ENCODE measurements around the gene CARS1.

CARS1 gene

GRCh38 chr11:2995893-2996554 lies 61.2 kb downstream of the CARS1 start:
- TF ChIP-seq, protein P1, sequence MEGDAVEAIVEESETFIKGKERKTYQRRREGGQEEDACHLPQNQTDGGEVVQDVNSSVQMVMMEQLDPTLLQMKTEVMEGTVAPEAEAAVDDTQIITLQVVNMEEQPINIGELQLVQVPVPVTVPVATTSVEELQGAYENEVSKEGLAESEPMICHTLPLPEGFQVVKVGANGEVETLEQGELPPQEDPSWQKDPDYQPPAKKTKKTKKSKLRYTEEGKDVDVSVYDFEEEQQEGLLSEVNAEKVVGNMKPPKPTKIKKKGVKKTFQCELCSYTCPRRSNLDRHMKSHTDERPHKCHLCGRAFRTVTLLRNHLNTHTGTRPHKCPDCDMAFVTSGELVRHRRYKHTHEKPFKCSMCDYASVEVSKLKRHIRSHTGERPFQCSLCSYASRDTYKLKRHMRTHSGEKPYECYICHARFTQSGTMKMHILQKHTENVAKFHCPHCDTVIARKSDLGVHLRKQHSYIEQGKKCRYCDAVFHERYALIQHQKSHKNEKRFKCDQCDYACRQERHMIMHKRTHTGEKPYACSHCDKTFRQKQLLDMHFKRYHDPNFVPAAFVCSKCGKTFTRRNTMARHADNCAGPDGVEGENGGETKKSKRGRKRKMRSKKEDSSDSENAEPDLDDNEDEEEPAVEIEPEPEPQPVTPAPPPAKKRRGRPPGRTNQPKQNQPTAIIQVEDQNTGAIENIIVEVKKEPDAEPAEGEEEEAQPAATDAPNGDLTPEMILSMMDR (IDR thresholded peaks at IDR 0.05; ENCODE audit: low read depth, low read length), result no peak
- no peak for DNase-seq (ENCODE audit: low read depth in 2 of 2)
- no peak overlapping the region for H3K4me3 ChIP-seq (replicated peaks in 1 of 2; ENCODE audit: low read depth in 2 of 2, low read length in 2 of 2)

DNA sequence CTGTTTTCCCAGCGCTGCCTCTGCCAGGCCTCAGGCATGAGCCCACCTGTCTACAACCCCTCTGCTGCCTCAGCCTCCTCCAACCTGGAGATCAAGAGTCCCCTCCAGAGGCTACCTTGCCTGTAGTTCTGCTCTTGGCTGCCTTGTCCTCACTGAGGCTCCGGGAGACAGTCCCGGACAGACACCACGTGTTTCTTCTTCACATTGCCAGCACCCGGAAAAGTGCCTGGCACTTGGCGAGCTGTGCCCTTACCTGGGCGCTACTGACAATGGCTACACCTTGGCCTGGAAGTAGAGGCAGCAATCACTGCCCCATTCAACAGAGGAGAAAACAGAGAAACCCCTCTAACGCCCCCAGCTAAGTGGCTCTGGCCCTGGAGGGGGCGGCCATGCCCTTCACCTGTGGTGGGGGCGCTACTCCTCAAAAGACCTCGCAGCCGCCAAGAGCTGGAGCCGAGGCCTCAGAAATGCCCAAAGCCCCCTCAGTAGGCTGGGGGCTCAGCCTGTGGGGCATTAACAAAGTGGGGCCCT lies 62.1 kb downstream of the CARS1 start:
- DNase-seq (ENCODE audit: low read depth in 2 of 2), result no peak
- TF ChIP-seq, protein P1 (IDR thresholded peaks at IDR 0.05; ENCODE audit: low read depth, low read length), result no peak
- no peak overlapping the region for H3K4me3 ChIP-seq (replicated peaks in 1 of 2; ENCODE audit: low read depth in 2 of 2, low read length in 2 of 2)

DNA sequence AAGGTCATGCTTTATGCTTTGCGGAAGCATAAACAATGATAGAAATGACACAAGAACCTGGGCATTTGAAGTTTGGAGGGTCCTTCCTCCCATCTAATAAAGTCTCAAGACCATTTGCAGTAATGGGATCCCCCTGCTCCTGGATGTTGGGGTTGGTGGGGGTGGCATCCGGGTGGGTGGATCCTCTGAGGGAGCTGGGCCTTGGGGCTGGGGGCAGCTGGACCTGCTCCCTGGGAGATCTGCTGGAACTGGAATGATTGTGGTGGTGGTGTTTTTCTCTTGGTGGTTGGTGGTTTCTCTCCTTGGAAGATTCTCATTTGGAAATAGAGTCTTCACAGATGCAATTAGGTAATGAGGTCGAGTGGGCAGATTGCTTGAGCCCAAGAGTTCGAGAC lies 62.9 kb downstream of the CARS1 start:
- DNase-seq (ENCODE audit: low read depth in 2 of 2), result no peak
- no peak overlapping the region for H3K4me3 ChIP-seq (replicated peaks in 1 of 2; ENCODE audit: low read depth in 2 of 2, low read length in 2 of 2)
- TF ChIP-seq, protein P1 (IDR thresholded peaks at IDR 0.05; ENCODE audit: low read depth, low read length), result no peak

- DNase-seq (ENCODE audit: low read depth in 2 of 2), result no peak
- TF ChIP-seq, protein P1 (IDR thresholded peaks at IDR 0.05; ENCODE audit: low read depth, low read length), result no peak
- peak overlapping the region; percentile 71 to 87 for H3K4me3 ChIP-seq (replicated peaks in 1 of 2; ENCODE audit: low read depth in 2 of 2, low read length in 2 of 2)
Measured at GRCh38 chr11:2992997-2993325, 64.3 kb downstream of the CARS1 start.

DNA sequence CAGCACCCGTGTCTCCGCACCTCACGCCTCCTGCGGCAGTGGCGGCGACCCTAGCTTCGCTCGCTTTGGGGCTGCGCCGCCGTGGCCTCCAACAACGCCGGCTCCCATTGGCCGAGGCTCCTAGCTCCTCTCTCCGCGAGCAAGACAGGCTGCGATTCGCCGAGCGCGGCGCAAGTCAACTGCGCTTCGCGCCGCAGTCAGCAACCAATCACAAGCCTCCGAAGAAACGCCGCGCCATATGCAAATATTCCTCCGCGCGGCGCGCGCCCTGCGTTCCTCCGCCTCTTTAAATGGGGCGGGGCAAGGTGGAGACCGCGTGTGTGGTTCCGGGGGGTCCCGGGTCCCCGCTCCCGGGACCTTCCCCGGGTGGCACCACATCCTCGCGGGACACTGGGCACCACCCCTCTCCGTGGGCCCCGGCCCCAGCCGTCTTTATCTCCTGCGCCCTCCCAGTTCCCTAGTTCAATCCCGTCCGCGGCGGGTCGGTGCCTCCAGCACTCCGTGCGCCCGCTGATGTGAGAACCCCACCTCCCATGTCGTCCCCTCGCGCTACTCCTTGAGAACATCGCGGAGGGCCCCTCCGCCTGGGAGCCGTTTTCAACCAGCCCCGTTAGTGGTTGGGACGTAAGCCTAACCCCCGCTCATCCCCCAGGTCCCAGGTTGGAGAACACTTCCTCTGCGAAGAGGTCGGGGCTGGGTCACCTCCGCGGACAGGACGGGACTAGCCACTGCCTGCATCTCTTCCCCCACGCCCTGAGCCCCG lies 64.8 kb downstream of the CARS1 start, which contains the start of gene NAP1L4:
NAP1L4 (minus strand) TSS at position 96 of the 763 bp plus-strand sequence. CDS start 13,109 bp downstream, outside the sequence.
- peak; percentile 97 for DNase-seq (ENCODE audit: low read depth in 2 of 2)

GRCh38 chr11:2991452-2992233 lies 65.6 kb downstream of the CARS1 start:
- TF ChIP-seq, protein P1 (IDR thresholded peaks at IDR 0.05; ENCODE audit: low read depth, low read length), result no peak
- DNase-seq (ENCODE audit: low read depth in 2 of 2), result peak; percentile 48 to 57
- H3K4me3 ChIP-seq (replicated peaks in 1 of 2; ENCODE audit: low read depth in 2 of 2, low read length in 2 of 2), result peak overlapping the region; percentile 76 to 87

More for the DNA sequence above, 64.8 kb downstream of the CARS1 start, which contains the start of gene NAP1L4:
- TF ChIP-seq, protein P1 (IDR thresholded peaks at IDR 0.05; ENCODE audit: low read depth, low read length), result no peak
- peak within 1 kb of the TSS; percentile 76 to 87 for H3K4me3 ChIP-seq (replicated peaks in 1 of 2; ENCODE audit: low read depth in 2 of 2, low read length in 2 of 2)
